Subcutaneous preadipocyte (primary cell): Measurements from ENCODE around the gene SMPD4. TPM values are rescaled to one million over a fixed set of nuclear protein-coding genes. Genes with fewer than 3 reads are reported as not detected.

Experiments used
- small RNA-seq: library from RNA; depleted of rRNA; stranded (forward); fragments of <200 nt; gene quantifications from one replicate; pipeline ENCODE3, GENCODE V24; 2012
- total RNA-seq: library from RNA; depleted of rRNA; stranded (reverse); fragments of >200 nt; gene quantifications from 2 replicates; pipeline ENCODE4 v1.2.3, GENCODE V29; 2012

The SMPD4 gene, protein sequence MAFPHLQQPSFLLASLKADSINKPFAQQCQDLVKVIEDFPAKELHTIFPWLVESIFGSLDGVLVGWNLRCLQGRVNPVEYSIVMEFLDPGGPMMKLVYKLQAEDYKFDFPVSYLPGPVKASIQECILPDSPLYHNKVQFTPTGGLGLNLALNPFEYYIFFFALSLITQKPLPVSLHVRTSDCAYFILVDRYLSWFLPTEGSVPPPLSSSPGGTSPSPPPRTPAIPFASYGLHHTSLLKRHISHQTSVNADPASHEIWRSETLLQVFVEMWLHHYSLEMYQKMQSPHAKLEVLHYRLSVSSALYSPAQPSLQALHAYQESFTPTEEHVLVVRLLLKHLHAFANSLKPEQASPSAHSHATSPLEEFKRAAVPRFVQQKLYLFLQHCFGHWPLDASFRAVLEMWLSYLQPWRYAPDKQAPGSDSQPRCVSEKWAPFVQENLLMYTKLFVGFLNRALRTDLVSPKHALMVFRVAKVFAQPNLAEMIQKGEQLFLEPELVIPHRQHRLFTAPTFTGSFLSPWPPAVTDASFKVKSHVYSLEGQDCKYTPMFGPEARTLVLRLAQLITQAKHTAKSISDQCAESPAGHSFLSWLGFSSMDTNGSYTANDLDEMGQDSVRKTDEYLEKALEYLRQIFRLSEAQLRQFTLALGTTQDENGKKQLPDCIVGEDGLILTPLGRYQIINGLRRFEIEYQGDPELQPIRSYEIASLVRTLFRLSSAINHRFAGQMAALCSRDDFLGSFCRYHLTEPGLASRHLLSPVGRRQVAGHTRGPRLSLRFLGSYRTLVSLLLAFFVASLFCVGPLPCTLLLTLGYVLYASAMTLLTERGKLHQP
- total RNA-seq = 26.1 and 27.4 TPM in 2 replicates

DNA sequence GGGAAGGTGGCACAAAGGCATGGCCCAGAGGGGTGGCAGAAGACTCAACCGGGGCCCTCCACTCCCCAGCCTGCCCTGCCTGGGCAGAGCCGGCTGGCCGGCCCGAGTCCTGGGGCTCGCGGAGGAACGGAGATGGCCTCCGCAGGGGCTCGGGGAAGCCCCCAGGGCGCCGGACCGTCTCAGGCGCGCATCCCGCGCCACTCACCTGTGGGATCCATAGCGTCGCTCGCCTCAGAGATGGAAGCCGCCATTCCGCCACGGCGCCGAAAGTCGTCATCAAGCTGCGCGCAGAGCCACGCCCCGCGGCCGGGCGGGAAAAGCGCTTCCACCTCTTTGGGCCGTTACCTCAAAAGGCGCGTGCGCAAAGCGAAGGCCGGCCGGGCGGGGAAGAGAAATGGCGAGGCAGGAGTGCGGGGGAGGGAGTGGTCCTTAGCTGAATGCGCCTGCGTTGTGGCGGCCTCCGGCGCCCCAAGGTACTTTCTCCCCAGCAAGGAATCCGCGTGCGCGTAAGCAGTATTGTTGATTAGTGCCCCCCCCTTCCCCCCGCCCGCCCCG lies at the start of gene SMPD4:
Gene SMPD4 (minus strand): TSS at position 278 of the 555 bp plus-strand sequence. CDS start 5,010 bp downstream, outside the sequence.

DNA sequence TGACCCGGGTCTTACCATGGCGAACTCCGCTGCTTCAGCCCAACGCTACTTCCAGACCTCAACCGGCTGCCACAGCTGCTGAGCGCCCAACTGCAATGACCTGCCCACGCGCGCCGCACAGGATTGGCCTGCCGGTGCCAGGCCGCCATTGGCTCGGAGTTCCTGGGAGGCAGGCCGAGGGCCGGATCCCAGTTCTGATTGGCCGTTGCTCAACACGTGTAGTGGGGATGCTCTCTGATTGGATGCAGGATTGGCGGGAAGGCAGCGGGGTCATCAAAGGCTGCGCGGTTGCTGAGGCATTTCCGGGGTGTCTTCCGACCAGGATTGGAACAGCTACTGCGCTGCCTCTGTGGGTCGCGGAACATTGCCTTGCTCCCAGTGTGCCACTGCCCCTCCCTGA lies 16.9 kb upstream of the SMPD4 start, which contains the start of gene TUBA3E:
Gene TUBA3E (minus strand): TSS at position 97 of the 400 bp plus-strand sequence. CDS start 79 bp downstream, at position 18.

DNA sequence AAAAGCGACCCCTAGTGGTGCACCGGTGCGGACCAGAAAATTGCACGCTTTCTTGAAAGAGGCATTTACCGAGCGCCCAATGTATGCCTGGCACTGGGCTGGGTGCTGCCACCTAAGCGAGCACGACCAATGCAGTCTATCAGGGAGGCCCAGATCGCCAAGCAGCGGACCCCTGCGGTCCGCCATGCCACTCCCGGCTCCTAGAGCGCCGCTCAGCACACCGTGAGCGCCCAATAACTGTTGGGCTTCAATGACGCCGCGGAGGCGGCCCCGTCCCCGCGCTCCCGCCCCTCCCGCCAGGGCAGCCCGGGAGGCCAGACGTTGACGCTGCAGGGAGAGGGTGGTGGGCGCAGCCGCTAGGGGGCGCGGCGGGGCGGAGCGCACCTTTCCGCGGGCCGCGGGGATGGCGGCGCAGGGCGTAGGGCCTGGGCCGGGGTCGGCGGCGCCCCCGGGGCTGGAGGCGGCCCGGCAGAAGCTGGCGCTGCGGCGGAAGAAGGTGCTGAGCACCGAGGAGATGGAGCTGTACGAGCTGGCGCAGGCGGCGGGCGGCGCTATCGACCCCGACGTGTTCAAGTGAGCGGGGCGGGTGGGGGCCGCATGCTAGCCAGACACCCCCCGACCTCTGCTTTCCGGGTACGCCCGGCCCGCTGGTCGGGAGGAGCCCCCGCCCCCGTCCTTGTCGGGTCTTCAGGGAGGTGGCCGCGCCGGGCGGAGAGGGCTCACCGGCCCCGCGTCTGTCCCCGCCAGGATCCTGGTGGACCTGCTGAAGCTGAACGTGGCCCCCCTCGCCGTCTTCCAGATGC lies 679 bp upstream of the SMPD4 start, which contains the start of gene MZT2B:
Gene MZT2B (plus strand): TSS at position 383 of the 803 bp plus-strand sequence. CDS start 21 bp downstream, at position 404.

DNA sequence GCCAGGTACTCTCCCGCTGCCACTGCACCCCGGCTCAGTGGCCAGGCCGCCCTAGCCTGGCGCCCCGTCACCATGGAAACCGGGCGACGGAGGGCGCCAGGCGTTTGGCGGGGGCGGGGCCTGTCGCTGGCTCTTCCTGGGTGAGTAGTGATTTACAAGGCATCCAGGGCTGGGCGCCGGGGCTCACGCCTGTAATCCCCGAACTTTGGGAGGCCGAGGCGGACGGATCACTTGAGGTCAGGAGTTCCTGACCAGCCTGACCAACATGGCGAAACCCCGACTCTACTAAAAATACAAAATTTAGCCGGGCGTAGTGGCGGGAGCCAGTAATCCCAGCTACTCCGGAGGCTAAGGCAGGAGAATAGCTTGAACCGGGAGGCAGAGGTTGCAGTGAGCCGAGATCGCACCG lies 36.4 kb downstream of the SMPD4 start, which contains the start of gene CCDC74B:
Gene CCDC74B (minus strand): TSS at position 107 of the 409 bp plus-strand sequence. CDS start 116 bp downstream, outside the sequence.

DNA sequence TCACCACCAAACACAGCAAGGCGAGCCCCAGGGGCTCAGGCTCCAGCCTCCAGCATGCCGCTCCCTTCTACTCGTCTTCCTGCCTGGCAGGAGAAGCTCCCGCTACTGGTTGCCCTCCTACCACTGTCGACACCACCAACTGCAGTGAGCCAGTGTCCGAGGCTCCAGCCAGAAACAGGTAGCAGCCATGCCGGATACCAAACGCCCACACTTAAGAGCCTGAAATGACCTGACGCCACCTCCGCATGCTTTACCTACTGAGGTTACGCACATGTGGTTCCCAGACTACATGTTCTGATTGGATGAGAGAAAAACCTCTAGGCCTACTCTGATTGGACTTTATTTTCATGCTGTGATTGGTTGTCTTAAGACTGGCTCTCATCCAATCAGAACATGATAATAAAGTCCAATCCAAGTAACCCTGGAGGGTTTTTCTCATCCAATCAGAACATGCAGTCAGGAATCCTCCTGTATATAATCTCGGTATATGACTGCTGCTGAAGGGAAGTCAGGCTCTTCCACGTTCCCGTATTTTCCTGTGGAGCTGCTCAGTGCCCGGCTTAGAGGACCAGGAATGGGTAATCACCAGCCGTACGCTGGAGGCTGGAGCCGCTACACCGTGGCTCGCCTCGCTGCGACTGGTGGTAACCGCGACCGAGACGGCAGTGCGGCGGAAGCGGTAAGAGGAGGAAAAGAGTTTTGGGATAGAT lies 52.1 kb downstream of the SMPD4 start, which contains the start of gene POTEF:
Gene POTEF (minus strand): TSS at position 103 of the 710 bp plus-strand sequence. CDS start 8,707 bp downstream, outside the sequence.

Small RNA genes lying within 50 kb of the gene (small RNA-seq; reads per million reads assigned to genes)
- gene RNU6-1049P = not detected

Other genes starting within 250 kb of the SMPD4 start
- not detected in 2 replicates for gene RAB6C, start 201.9 kb downstream of the SMPD4 start, total RNA-seq
- not detected in 2 replicates for gene POTEF, start 52.4 kb downstream of the SMPD4 start, total RNA-seq
- 2.2 and 5.1 TPM in 2 replicates for gene CCDC74B, start 36.5 kb downstream of the SMPD4 start, total RNA-seq
- gene MZT2B, start 660 bp upstream of the SMPD4 start, total RNA-seq = 120 and 194 TPM in 2 replicates
- not detected in 2 replicates for gene TUBA3E, start 16.8 kb upstream of the SMPD4 start, total RNA-seq
- 106 and 116 TPM in 2 replicates for gene IMP4, start 161.3 kb upstream of the SMPD4 start, total RNA-seq
- gene PTPN18, start 174.5 kb upstream of the SMPD4 start, total RNA-seq = 29.0 and 33.6 TPM in 2 replicates